ENCODE results near the gene DNER. TPM values are rescaled to one million over a fixed set of nuclear protein-coding genes. Genes with fewer than 3 reads are reported as not detected.
"Not testable (repeated sequence)": the region's sequence is repeated elsewhere in the genome, so short reads cannot be mapped to it uniquely, and the experiment has no call there.

Gene DNER
- total RNA-seq, 3 donors from 2014 or later: 1.3 to 2.6 (median 1.6) TPM

DNA sequence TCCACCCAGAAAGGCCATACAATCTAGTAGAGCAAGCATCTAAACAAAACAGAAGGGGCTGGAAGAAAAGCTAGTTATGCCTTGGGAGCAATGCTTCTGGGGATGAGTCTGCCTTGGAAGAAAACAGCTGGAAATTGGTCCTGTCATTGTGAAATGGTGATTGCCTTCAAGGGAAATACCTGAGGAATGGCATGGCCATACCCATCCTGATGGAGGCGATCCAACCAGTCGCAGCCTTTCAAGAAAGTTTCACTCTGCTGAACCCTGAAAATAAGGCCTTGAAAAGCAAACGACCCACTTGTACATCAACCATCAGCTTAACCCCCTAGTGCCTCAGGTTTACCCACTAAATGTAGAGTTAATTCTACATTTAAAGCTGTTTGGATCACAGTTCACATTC is 370.7 kb downstream of the DNER start:
- no peaks in the 10 kb centered on the region for H3K27me3 ChIP-seq
- no peaks in the 10 kb centered on the region for H3K4me1 ChIP-seq
- TF ChIP-seq POLR2AphosphoS5 (IDR thresholded peaks at IDR 0.05) (no peak), POLR2A (IDR thresholded peaks at IDR 0.05) (no peak)
- TF ChIP-seq, protein P1, sequence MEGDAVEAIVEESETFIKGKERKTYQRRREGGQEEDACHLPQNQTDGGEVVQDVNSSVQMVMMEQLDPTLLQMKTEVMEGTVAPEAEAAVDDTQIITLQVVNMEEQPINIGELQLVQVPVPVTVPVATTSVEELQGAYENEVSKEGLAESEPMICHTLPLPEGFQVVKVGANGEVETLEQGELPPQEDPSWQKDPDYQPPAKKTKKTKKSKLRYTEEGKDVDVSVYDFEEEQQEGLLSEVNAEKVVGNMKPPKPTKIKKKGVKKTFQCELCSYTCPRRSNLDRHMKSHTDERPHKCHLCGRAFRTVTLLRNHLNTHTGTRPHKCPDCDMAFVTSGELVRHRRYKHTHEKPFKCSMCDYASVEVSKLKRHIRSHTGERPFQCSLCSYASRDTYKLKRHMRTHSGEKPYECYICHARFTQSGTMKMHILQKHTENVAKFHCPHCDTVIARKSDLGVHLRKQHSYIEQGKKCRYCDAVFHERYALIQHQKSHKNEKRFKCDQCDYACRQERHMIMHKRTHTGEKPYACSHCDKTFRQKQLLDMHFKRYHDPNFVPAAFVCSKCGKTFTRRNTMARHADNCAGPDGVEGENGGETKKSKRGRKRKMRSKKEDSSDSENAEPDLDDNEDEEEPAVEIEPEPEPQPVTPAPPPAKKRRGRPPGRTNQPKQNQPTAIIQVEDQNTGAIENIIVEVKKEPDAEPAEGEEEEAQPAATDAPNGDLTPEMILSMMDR (IDR thresholded peaks at IDR 0.05): no peak
- H3K27ac ChIP-seq: no peak overlapping the region
- no peak for DNase-seq (ENCODE audit: low spot score in 2 of 2)
- no peaks in the 10 kb centered on the region for H3K36me3 ChIP-seq
- H3K9me3 ChIP-seq: no peaks in the 10 kb centered on the region
- intact Hi-C loops (cut with DNase I; ENCODE audit: low total_unique reads): no loop called here
- no peak overlapping the region for H3K4me3 ChIP-seq

DNA sequence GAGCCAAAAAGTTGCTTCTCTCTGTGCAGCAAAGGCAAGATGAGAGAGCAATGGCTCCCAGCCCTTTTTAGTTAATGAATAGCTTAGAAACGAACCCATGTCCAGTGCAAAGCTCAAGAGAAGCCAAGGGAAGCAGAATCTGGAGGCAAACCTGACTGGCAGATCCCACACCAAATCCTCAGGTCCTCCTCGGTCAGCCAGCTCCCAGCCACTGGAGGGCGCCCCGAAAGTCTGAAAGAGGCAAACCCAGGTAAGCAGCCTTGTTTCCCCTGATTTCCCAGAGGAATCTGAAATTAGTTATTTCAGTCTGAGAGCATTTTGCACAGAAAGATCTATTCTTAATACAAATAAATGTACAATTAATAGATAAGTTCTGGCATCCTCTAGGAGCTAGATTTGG is 372.0 kb downstream of the DNER start:
- H3K36me3 ChIP-seq: no peaks in the 10 kb centered on the region
- no peak for DNase-seq (ENCODE audit: low spot score in 2 of 2)
- intact Hi-C loops (cut with DNase I; ENCODE audit: low total_unique reads): no loop called here
- no peaks in the 10 kb centered on the region for H3K4me1 ChIP-seq
- H3K27me3 ChIP-seq: no peaks in the 10 kb centered on the region
- no peaks in the 10 kb centered on the region for H3K9me3 ChIP-seq
- TF ChIP-seq POLR2A (IDR thresholded peaks at IDR 0.05) (no peak), POLR2AphosphoS5 (IDR thresholded peaks at IDR 0.05) (no peak)
- TF ChIP-seq, protein P1 (IDR thresholded peaks at IDR 0.05): no peak
- no peak overlapping the region for H3K27ac ChIP-seq
- no peak overlapping the region for H3K4me3 ChIP-seq

DNA sequence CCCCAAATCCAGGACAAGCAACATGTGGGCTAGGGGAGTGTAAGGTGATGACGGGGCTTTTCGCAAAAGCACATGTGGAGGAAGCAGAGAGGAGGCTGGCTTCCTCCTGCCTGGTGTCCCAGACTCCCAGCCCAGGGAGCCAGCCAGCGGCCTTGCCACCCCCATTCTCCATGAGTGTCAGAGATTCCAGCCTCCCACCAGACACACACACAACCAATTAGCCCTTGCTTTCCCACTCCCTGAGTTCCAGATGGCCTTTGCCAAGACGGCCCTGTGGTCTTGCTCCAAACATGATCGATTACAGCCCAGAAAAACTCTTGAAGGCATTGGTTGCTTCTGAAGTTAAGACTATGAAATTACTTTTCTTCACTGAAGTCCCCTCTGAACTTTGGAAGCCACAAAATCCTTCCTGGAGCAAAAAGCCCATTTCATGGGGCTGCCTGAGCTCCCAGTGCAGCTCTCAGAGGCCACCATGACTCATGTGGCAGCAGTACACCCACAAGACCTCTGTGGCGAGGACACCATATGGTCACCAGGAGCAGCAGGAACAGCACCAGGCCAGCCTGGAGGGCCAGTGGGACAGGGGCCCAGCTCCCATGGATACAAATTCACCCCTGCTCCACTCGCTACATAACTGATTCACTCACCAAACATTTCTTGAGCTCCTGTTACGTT is 374.1 kb downstream of the DNER start:
- DNase-seq (ENCODE audit: low spot score in 2 of 2): no peak
- H3K9me3 ChIP-seq: no peaks in the 10 kb centered on the region
- TF ChIP-seq POLR2AphosphoS5 (IDR thresholded peaks at IDR 0.05) (no peak), POLR2A (IDR thresholded peaks at IDR 0.05) (no peak)
- TF ChIP-seq, protein P1 (IDR thresholded peaks at IDR 0.05): no peak
- no peaks in the 10 kb centered on the region for H3K36me3 ChIP-seq
- H3K27ac ChIP-seq: peak overlapping the region; percentile 55 to 88
- H3K4me1 ChIP-seq: no peaks in the 10 kb centered on the region
- intact Hi-C loops (cut with DNase I; ENCODE audit: low total_unique reads): no loop called here
- no peaks in the 10 kb centered on the region for H3K27me3 ChIP-seq
- H3K4me3 ChIP-seq: no peak overlapping the region

DNA sequence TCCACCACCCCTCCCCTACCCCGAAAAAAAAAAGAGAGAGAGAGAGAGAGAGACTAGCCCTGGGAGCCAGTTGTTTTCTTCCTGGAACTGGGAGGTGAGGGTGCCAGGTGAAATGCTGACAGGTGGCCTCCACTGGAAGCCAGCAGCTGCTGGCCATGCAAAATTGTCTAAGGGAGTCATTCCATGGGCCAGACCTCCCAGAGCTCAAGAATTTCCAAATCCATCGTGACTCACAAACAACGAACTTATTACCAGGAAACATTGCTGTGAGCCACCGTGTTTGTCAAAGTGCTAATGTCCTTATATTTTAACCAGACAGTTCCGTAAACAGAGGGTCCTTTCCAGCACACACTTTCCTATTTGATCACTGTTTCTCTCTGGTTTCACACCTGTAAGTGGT is 374.7 kb downstream of the DNER start:
- Histone ChIP-seq H3K27me3 (no peaks in the 10 kb centered on the region), H3K4me3 (no peak overlapping the region), H3K27ac (peak overlapping the region; percentile 55 to 88), H3K36me3 (no peaks in the 10 kb centered on the region), H3K9me3 (no peaks in the 10 kb centered on the region), H3K4me1 (no peaks in the 10 kb centered on the region)
- intact Hi-C loops (cut with DNase I; ENCODE audit: low total_unique reads): no loop called here
- TF ChIP-seq POLR2A (IDR thresholded peaks at IDR 0.05) (no peak), POLR2AphosphoS5 (IDR thresholded peaks at IDR 0.05) (no peak)
- TF ChIP-seq, protein P1 (IDR thresholded peaks at IDR 0.05): no peak
- no peak for DNase-seq (ENCODE audit: low spot score in 2 of 2)

DNA sequence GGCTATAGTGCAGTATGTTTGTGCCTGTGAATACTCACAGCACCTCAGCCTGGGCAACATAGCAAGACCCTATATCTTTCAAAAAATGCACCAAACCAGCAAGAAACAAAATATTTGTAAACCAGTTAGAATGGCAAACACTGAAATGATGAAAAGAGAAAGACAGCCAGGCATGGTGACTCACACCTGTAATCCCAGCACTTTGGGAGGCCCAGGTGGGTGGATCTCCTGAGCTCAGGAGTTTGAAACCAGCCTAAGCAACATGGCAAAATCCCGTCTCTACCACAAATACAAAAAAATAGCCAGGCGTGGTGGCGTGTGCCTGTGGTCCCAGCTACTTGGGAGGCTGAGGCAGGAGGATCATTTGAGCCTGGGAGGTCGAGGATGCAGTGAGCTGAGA is 375.2 kb downstream of the DNER start:
- DNase-seq (ENCODE audit: low spot score in 2 of 2); intact Hi-C loops (cut with DNase I; ENCODE audit: low total_unique reads); H3K9me3 ChIP-seq; H3K27ac ChIP-seq; H3K4me1 ChIP-seq; H3K4me3 ChIP-seq; H3K36me3 ChIP-seq; H3K27me3 ChIP-seq: not testable (repeated sequence)

Measured in breast epithelium (tissue), 4 donors.